Measurements from ENCODE around the gene ABHD6.

GRCh38 chr3:58243976-58244585 lies 6.5 kb downstream of the ABHD6 start:
- no peak for TF ChIP-seq EP300 (IDR thresholded peaks at IDR 0.05)
- no peak for TF ChIP-seq POLR2AphosphoS5 (IDR thresholded peaks at IDR 0.05)
- no peak for TF ChIP-seq CTCF (IDR thresholded peaks at IDR 0.05)
- no peak for TF ChIP-seq POLR2A (IDR thresholded peaks at IDR 0.05)
